ENCODE measurements around the gene PHYKPL.

The PHYKPL gene

GRCh38 chr5:178206166-178207101 is 26.2 kb downstream of the PHYKPL start:
- DNase-seq = peak; percentile 62

- DNase-seq = no peak
Measured at GRCh38 chr5:178205749-178206047, 26.9 kb downstream of the PHYKPL start.

- peak; percentile 91 for DNase-seq
Measured at GRCh38 chr5:178204935-178205748, 27.5 kb downstream of the PHYKPL start.

GRCh38 chr5:178204182-178204934 is 28.2 kb downstream of the PHYKPL start, which contains the start of gene HNRNPAB:
Gene HNRNPAB (plus strand): TSS chr5:178204533. CDS start chr5:178204838, 305 bp downstream.
- DNase-seq = peak; percentile 98

- DNase-seq = no peak
Measured at GRCh38 chr5:178203670-178204181, 28.9 kb downstream of the PHYKPL start.

GRCh38 chr5:178202541-178202940 is 30.1 kb downstream of the PHYKPL start:
- DNase-seq = peak; percentile 47

GRCh38 chr5:178201927-178202235 is 30.7 kb downstream of the PHYKPL start:
- DNase-seq = peak; percentile 57

GRCh38 chr5:178201221-178201926 is 31.2 kb downstream of the PHYKPL start:
- peak; percentile 52 for DNase-seq

- peak; percentile 39 for DNase-seq
Measured at GRCh38 chr5:178199581-178200434, 32.8 kb downstream of the PHYKPL start.

- DNase-seq = peak; percentile 16
Measured at GRCh38 chr5:178198706-178199105, 33.9 kb downstream of the PHYKPL start.

- DNase-seq = peak; percentile 27
Measured at GRCh38 chr5:178198151-178198550, 34.5 kb downstream of the PHYKPL start.

- DNase-seq = peak; percentile 34
Measured at GRCh38 chr5:178196986-178197385, 35.6 kb downstream of the PHYKPL start.

- DNase-seq = no peak
Measured at GRCh38 chr5:178196281-178196812, 36.3 kb downstream of the PHYKPL start.

- DNase-seq = no peak
Measured at GRCh38 chr5:178194026-178194425, 38.6 kb downstream of the PHYKPL start.

GRCh38 chr5:178193251-178193809 is 39.3 kb downstream of the PHYKPL start:
- no peak for DNase-seq

- DNase-seq = no peak
Measured at GRCh38 chr5:178192787-178193186, 39.8 kb downstream of the PHYKPL start.

- no peak for DNase-seq
Measured at GRCh38 chr5:178192244-178192643, 40.4 kb downstream of the PHYKPL start.

- DNase-seq = no peak
Measured at GRCh38 chr5:178191661-178192060, 40.9 kb downstream of the PHYKPL start.

- DNase-seq = no peak
Measured at GRCh38 chr5:178189433-178189832, 43.2 kb downstream of the PHYKPL start.

- no peak for DNase-seq
Measured at GRCh38 chr5:178187014-178187413, 45.6 kb downstream of the PHYKPL start, which contains the start of gene GMCL2. Gene GMCL2 (minus strand): TSS chr5:178187371. CDS start chr5:178187299, 72 bp downstream.

- DNase-seq = no peak
Measured at GRCh38 chr5:178186427-178186826, 46.2 kb downstream of the PHYKPL start.
